T-helper 2 cell treated with Interferon-gamma antibody and Interleukin-4, amounts not matched to agents 100 ng/mL and 5 ng/mL, for 36 hours (primary cell): ENCODE results near the gene KIZ. TPM values are rescaled to one million over a fixed set of nuclear protein-coding genes. Genes with fewer than 3 reads are reported as not detected.

Source experiments
- intact Hi-C: fragments of 100-400 bp; cut with micrococcal nuclease; formaldehyde crosslinking; loops from one replicate; pipeline ENCODE4 v1.15.1; 2023
- total RNA-seq: library from RNA; stranded (reverse); gene quantifications from 2 replicates; pipeline ENCODE4 v1.2.3, GENCODE V29; 2022

Gene KIZ
- total RNA-seq, 1 donor from 2014 or later: 15.5 TPM

DNA sequence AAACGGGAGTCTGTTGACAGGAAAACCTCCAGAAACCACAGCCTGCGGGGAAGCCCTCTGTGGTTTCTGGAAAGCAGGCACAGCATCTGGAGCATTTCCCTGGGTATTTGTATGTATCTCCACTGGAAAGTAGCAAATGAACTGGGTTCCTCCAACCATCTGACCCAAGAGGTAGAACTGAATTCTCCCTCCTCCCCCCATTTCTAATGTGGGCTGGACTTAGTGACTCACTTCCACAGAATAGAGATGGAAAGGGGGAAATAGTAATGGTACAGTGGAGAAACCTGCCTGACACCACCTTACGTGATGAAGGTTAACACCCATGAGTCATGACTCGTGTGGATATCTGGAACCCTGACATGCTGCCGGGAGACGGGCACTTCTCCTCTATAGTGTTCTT, 125.4 kb downstream of the KIZ start:
- intact Hi-C loops: no loop called here

DNA sequence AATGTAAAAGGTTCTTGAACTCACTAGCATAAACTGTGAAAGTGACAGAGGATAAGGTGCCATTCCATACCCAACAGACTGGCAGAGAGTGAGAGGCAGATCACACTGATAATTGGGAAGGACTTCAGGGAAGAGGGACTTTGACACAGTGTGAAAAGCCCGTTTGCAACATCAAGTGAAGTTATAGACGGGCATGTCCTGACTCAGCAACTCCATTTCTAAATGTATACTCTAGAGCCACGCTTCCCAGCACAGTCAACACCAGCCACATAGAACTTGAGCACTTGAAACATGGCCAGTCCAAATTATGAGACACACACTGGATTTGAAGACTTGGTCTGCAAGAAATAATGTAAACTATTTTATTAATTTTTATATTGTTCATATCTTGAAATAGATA, 131.3 kb downstream of the KIZ start:
- intact Hi-C loops: no loop called here

DNA sequence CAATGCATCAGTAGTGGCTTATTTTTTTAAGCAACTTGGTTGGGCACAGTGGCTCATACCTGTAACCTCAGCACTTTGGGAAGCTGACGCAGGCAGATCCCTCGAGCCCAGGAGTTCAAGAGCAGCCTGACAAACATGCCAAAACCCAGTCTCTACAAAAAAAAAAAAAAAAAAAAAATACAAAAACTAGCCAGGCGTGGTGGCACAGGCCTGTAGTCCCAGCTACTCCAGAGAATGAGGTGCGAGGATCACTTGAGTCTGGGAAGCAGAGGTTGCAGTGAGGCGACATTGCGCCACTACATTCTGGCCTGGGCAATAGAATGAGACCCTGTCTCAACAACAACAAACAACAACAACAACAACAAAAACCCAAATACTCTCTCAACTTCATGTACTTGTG, 132.5 kb downstream of the KIZ start:
- intact Hi-C loops: no loop called here

DNA sequence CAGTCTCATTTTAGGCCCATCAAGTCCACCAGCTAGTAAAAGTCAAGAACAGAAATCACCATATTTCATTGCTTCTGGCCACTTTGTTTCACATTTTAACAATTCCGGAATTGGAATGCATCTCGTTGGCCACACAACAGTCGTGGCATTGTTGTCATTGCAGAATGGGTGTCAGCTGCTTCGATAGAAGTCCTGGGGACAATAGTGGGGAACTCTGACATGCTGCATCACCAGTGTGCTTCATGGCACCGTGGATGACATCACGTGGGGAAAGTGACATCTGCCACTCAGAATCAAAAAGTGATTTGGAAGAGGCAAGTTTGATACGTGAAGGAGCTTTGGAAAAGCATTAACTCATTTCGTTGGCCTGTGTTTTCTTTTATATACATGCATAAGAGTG, 133.5 kb downstream of the KIZ start:
- intact Hi-C loops: no loop called here

DNA sequence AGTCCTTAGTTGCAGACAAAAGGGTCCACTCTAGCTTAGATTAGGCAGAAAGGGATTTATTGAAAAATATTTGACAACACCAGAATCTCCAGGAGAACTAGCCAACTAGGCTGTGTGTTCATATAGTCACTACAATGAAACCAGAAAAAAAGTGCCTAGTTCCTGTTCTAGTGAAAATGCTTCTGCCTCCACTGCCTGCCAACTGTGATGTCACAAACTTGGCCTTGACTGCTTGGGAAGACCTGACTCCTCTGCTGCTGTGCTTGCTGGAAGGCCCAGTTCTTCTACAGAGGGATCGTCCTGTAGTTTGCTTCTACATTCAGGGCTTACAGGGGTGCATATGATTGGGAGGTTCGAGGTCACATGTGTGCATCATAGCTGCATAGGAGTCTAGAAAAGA, 136.9 kb downstream of the KIZ start:
- intact Hi-C loops: no loop called here

DNA sequence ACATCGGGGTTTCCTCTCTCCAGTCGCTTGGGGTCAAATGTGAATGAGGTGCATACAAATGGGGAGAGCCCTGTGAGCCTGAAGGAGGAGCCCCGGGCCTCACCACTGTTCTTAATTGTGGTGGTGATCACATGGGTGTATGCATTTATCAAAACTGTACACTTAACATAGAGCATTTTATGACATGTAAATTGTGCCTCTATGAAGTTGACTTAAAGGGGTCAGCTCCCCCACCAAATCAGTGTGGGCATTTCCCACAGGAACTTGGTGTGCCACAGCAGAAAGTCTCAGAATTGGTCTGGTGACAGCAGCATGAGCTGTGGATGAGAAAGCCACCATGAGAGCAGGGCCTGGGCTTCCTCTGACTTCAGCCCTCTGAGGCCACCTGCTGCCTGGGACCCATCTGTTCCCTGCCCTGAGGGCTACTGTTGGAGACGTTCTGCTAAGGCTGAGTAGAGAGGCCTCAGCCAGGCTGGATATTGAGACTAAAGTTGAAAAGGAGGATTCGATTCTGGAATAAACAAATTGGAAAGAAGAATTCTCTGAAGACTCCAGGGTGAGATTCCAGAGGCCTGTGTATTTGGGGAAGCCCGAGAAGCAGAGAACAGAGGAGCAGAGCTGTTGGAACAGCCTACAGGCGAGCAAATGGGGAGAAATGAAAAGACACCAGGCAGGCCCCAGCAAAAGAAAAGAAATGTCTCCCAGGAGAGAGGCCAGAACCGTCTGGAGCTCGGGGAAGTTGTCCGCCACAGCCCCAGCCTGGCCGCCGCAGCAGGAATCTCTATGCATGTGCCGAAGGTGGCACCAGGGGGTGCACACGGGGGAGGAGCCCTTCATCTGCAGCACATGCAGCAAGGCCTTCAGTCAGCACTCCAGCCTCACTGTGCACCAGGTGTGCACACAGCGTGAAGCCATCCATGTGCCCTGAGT, 139.6 kb downstream of the KIZ start:
- intact Hi-C loops: no loop called here

DNA sequence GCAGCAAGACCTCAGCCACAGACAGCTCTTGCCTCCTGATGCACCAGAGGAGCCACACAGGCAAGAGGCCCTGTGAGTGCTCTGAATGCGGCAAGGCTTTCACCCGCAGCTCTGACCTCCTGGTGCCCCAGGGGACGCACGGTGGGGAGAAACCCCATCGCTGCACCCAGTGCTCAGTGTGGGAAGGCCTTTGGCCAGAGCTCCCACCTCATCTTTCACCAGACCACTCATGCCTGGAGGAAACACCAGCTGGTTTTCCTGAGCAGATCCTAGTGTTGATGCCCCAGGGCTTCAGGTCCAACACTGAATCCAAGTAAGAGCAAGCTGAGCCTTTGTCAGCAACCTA, 140.3 kb downstream of the KIZ start:
- intact Hi-C loops: no loop called here

DNA sequence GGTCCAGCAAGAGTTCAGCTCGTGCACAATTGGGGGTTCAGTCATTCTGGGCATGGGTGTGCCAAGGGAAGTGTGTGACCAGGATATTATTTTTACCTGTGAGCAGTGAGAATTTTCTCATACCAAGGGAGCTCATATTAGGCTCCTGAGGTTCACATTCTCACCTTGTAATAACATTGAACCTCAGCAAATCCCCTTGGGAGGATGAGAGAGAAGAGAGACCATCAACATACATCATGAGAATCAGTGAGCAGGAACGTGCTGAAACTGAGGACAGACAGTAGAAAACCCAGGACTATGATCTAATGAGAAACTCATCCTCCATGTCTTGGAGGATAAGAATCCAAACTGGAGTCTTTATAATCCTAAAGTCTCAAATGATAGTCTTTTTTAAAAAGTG, 143.9 kb downstream of the KIZ start:
- intact Hi-C loops: no loop called here

DNA sequence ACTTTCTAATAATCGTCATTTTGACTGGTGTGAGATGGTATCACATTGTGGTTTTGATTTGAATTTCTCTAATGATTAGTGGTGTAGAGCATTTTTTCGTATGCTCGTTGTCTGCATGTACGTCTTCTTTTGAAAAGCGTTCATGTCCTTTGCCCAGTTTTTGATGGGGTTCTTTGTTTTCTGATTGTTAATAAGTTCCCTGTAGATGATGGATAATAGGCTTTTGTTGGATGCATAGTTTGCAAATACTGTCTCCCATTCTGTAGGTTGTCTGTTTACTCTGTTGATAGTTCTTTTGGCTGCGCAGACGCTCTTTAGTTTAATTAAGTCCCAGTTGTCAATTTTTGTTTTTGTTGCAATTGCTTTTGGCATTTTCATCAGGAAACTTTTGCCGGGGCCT, 144.9 kb downstream of the KIZ start:
- intact Hi-C loops: no loop called here

DNA sequence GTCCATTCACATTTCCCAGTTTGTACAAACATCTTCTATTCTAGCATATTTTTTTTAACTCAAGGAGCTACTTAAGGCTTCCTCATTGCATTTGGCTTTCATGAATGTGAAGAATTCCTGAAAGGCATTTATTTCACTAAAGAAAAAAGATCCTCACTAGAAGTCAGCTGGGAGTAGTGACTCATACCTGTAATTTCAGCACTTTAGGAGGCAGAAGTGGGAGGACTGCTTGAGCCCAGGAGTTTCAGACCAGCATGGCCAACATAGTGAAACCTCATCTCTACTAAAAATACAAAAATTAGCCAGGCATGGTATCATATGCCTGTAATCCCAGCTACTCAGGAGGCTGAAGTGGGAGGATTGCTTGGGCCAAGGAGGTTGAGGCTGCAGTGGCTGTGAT, 146.4 kb downstream of the KIZ start:
- intact Hi-C loops: no loop called here

DNA sequence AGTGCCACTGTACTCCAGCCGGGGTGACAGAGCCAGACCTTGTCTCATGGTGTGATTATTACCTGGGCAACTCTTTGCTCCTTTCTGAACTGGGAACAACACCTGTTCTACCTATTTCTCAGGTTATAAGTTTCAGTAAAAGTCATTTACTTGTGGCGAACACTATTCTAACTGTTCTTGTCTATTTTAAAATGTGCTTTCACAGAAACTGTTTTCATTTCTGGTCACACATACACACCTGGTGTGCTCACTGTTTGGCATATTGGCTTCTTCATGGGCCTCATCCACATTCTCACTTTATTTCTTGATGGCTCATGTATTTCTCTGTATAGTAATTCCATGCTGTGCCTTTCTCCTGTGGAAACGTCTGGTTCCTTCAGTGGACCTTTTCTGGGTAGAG, 146.8 kb downstream of the KIZ start:
- intact Hi-C loops: no loop called here

DNA sequence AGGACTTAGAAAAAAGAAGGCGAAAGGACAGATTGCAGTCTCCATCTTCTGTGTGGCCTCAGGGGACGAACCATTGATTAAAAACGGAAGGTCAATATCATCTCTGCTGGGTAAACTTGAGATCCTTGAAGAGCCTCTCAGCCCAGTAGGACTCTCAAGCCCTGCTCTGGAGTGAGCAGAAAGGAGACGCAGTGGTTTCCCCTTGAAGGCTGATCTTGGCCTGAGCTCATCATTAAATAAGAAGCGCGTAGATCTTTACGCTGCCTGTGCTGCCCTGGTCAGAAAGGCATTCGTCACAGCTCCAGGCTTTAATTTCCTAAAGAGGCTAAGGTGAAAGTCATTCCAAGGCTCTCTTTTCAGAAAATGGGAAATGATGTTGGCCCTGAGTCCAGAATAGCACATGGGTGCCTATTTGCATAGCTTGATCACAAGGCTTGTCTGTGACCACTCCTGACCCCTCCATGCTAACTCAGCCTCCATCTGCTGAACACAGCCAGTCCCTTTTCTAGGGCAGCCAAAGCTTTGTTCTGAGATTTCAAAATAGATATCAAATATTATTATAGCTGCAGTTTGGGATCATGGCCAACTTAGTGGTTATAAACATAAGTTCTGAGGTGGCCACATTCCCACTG, 148.0 kb downstream of the KIZ start:
- intact Hi-C loops: no loop called here

DNA sequence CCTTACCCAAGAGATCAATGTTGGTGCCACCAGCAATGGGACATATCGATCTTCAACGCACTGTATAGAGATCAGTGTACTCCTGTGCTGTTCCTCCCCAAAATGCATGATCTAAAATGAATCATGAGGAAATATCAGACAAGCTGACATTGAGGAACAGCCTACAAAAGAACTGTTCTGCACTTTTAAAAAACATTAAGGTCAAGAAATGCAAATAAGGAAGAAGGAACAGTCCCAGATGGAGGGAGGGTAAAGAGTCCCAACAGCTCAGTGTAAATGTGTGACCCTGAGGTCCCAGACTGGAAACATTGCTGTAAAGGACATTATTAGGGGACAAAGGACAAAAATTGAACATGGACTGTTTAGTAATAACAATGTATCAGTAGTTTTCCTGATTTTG, 152.9 kb downstream of the KIZ start:
- intact Hi-C loops: no loop called here

DNA sequence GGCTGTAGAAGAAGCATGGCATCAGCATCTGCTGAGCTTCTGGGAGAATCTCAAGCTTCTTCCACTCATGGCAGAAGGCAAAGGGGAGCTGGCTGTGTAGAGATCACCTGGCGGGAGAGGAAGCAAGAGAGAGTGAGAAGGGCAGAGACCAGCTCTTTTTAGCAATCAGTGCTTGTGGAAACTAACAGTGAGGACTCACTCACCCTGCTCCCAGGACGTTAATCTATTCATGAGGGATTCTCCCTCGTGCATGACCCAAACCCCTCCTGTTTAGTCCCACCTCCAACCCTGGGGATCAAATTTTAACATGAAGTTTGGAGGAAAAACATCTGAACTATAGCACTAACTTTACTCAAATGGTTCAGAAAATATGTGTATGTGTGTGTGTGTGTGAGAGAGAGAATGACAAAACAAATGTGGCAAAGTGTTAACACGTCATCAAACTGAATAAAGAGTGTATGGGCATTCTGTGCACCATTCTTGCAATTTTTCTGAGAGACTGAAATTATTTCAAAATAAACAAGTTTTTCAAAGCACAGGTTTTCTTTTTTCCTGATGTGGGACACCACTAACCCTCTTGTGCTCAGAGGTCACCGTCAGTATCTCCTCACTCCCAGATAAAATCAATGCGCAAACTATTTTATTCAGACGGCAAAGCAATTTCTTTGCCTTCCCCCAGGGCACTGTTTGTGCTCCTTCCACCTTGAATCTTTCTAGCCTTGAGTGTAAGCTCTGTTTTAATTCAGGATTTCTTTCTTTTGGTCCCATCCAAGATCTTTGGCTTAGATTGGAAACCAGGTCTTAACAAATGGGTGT, 154.0 kb downstream of the KIZ start:
- intact Hi-C loops: no loop called here

DNA sequence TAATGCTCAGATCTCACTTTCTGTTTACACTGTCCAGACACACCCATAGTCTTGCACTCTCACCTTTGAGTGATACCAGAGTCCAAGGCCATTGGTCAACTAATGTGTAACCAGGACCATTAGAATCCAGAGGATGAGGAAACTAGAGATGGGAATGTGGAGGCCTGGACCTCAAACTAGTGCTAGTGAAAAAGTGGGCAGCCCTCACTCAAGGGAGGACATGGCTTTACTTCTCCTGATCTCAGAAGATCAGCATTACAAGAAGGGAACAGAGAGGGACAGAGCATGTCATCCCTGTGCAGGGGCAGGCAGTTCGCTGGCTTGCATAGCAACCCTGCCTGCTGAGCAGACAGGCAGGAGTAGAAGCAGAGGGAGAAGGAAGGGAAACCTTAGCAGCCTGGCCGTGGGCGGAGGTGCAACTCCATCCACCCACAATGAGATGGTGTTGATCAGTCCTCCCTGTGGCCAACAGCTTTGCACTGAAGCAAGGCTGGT, 154.7 kb downstream of the KIZ start:
- intact Hi-C loops: no loop called here

DNA sequence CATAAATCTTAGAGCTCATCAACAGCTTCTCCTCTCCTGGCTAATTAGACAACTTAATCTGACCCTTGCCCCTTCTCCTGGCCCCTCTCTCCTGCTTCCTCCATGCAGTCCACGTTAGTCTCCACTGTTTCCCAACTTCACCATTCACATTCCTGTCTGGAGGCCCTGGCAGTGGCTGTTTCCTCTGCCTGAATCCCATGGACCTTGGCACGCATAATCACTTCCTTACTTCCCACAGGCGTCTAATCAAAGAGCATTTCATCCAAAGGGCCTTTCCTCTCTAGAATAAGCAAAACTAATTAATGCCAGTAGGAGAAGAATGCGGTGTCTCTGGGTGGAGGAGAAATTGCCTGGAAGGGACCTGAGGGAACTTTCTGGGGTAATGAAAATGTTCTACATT, 160.9 kb downstream of the KIZ start:
- intact Hi-C loops: no loop called here

DNA sequence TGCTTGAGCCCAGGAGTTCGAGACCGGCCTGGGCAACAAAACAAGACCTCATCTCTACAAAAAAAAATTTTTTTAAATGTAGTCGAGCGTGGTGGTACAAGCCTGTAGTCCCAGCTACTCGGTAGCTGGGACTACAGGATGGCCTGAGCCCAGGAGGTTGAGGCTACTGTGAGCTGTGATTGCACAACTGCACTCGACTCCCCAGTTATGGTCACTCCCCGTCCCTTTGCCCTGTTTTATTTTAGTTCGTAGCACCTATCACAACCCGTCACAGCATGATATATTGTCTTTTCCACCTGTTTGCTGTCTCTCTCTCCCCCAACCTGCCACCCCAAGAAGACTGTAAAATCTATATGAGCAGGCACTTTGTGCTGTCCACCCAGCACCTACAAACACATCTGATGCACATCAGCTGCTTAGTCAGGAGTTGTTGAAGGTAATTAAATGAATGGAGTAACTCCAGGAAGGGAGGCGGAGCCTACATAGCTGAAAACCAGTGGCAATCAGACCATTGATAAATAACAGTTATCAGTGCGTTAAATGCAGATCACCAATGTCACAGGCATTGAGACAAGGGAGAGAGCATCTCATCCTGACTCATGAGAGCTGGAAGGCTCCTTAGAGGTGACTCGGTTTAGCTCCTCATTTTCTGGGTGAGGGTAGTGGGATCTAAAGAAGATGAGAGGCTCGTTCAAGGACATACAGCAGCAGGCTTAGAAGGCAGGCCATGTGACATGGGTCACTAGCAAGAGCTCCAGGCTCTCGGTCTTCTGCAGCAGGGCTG, 162.9 kb downstream of the KIZ start:
- intact Hi-C loops: no loop called here

DNA sequence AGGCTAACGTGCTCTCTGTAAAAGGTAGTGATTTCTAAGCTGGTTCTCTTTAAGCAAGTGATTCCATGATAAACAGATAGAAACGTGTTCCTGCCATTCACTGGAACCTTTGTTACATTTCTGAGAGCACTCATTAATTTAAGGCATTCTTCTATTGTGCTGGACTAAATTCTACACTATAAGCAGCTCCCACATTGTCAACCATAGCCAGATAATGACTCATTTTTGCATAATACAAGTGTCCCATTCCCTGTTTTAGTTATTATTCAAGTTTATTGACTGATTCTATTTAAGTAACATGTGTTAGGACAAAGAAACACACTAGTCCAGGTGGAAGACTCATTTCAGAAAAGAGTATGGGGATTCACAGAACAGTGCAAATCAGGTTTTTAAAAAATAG, 163.8 kb downstream of the KIZ start:
- intact Hi-C loops: no loop called here

DNA sequence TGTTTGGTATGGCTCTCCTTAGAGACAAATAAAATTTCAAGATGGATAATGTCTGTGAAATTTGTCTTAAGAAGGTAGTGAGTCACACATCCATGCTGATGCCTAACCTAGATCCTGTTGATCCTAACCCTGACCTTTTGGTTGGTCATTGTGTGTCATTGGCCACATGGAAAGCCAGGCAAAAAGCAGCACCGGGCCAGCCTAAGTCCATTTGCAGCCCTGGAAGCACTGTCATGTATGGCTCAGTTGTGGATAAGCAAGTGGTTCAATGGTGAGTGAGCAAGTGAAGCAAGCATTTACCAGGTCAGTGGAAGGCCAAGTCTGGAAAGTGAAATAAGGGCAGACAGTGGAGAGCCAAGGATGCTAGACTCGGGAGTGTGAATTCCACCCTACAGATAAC, 165.1 kb downstream of the KIZ start:
- intact Hi-C loops: no loop called here

DNA sequence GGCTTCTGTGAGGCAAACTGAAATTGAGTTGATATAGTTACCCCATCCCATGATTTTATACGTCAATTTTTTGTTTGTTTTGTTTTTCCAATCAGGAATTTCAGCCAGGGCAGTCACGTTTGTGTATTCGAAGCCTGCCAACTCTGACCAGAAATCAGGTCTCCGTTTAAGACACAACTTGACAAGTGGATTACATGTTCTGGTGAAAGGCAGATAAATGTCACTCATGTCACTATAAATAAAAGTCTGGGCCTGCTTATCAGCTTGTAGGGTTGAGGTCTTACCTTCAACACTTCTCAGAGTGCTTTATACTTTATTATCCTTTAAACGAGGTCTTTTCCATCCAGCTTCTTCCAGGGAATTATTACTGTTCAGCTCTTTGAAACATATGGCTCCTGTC, 168.9 kb downstream of the KIZ start:
- intact Hi-C loops: no loop called here
